Vagina (tissue), 2 donors: ENCODE measurements around the gene CTU2.

Experiments
- POLR2A ChIP-seq, 2 donors: fragments of 450-650 bp; IDR thresholded peaks; one replicate each; pipeline ENCODE4 v1.6.1; 2017; ENCODE audit warnings: antibody characterized with exemption in 2 of 2, mild to moderate bottlenecking in 2 of 2, moderate library complexity in 2 of 2
- TF ChIP-seq, protein P1 (sequence below), 3 experiments: fragments of 450-650 bp in 2 of 3; fragments of 200-600 bp in 1 of 3; sonication (generic) in 1 of 3; IDR thresholded peaks; one replicate each; pipeline ENCODE4 v1.5.1; 2017 to 2019; ENCODE audit warnings: antibody characterized with exemption in 3 of 3, mild to moderate bottlenecking in 2 of 3, moderate library complexity in 2 of 3

DNA sequence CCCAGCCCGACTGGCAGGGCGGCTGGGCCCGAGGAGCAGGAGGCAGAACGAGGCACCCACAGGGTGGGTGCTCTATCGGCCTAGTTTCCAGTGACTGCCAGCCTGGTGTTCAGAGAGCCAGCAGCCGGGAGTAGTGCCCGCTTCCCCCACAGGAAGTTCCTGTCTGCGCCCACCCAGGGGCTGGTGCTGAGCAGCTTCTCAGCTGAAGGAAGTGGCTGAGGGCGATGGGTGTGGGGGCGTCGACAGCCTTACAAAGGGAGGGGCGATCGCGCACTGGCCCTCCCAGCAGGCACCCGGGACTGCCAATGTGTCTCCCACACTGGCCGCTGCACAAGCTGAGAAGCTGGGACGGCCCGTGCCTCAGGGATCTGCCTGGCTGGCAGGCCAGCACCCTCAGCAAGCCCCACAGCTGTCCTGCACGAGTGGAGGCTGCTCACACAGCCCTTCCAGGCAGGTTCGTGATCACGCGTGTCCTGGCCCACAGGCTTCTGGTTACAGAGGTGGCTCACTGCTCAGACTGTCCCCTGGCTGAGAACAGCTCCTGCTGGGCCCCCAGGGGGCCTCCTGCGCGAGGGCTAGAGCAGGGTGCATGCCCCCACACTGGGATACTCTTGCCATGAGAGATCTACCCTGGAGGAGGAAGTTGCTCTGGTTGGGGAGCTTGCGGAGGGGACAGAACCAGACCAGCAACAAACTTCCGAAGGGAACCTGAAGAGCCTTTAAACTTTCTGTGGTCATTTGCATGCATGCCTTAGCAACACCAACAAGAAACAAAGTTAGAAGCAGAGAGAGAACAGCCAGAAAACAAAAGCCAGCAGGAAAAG lies 2.6 kb upstream of the CTU2 start:
- TF ChIP-seq, protein P1, sequence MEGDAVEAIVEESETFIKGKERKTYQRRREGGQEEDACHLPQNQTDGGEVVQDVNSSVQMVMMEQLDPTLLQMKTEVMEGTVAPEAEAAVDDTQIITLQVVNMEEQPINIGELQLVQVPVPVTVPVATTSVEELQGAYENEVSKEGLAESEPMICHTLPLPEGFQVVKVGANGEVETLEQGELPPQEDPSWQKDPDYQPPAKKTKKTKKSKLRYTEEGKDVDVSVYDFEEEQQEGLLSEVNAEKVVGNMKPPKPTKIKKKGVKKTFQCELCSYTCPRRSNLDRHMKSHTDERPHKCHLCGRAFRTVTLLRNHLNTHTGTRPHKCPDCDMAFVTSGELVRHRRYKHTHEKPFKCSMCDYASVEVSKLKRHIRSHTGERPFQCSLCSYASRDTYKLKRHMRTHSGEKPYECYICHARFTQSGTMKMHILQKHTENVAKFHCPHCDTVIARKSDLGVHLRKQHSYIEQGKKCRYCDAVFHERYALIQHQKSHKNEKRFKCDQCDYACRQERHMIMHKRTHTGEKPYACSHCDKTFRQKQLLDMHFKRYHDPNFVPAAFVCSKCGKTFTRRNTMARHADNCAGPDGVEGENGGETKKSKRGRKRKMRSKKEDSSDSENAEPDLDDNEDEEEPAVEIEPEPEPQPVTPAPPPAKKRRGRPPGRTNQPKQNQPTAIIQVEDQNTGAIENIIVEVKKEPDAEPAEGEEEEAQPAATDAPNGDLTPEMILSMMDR (IDR thresholded peaks at IDR 0.05), result no peak
- TF ChIP-seq POLR2A (IDR thresholded peaks at IDR 0.05), result no peak
